Lower leg skin (tissue), 3 donors: ENCODE data around the gene MYOF.

ENCODE experiments used
- POLR2A ChIP-seq, 2 donors: fragments of 450-650 bp; IDR thresholded peaks; one replicate each; pipeline ENCODE4 v1.6.1; 2016 to 2017; ENCODE audit warnings: antibody characterized with exemption in 2 of 2, mild to moderate bottlenecking in 1 of 2, moderate library complexity in 1 of 2
- TF ChIP-seq, protein P1 (sequence below), 3 donors: fragments of 450-650 bp; IDR thresholded peaks; one replicate each; pipeline ENCODE4 v1.5.1; 2016; ENCODE audit warnings: antibody characterized with exemption in 3 of 3, mild to moderate bottlenecking in 3 of 3, moderate library complexity in 2 of 3

DNA sequence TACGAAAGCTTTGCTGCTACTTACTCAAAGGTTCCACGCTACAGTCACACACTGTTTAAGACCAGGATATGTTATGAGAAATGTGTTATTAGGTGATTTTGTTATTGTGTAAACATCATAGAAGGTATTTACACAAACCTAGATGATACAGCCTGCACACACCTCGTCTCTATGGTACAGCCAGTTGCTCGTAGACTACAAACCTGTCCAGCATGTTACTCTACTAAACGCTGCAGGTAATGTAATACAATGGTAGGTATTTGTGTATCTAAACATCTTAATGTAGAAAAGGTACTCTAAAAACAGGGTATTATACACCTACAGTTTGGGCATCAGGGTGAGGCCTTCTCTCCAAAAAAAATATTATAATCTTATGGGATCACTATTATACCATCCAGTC lies 181.2 kb downstream of the MYOF start:
- no peak for TF ChIP-seq POLR2A (IDR thresholded peaks at IDR 0.05)
- TF ChIP-seq, protein P1, sequence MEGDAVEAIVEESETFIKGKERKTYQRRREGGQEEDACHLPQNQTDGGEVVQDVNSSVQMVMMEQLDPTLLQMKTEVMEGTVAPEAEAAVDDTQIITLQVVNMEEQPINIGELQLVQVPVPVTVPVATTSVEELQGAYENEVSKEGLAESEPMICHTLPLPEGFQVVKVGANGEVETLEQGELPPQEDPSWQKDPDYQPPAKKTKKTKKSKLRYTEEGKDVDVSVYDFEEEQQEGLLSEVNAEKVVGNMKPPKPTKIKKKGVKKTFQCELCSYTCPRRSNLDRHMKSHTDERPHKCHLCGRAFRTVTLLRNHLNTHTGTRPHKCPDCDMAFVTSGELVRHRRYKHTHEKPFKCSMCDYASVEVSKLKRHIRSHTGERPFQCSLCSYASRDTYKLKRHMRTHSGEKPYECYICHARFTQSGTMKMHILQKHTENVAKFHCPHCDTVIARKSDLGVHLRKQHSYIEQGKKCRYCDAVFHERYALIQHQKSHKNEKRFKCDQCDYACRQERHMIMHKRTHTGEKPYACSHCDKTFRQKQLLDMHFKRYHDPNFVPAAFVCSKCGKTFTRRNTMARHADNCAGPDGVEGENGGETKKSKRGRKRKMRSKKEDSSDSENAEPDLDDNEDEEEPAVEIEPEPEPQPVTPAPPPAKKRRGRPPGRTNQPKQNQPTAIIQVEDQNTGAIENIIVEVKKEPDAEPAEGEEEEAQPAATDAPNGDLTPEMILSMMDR (IDR thresholded peaks at IDR 0.05): no peak
